Activated T-helper 17 cell treated with anti-CD3 and anti-CD28 coated beads, Interleukin-2, amount 50 U/mL, for 72 hours (primary cell): Measurements from ENCODE around the gene AFAP1L2. TPM values are rescaled to one million over a fixed set of nuclear protein-coding genes. Genes with fewer than 3 reads are reported as not detected.

Experiments
- ATAC-seq: fragments of 150-1000 bp; cut with Tn5 transposase; replicated peaks from 2 replicates; pipeline ENCODE4 v1.10.0; 2021; ENCODE audit warnings: mild to moderate bottlenecking, moderate library complexity
- H3K27ac Mint-ChIP-seq: one replicate; pipeline ENCODE4 v1.8.0; 2022; ENCODE audit warnings: mixed read lengths
- H3K27me3 Mint-ChIP-seq: one replicate; pipeline ENCODE4 v1.8.0; 2022; ENCODE audit warnings: mixed read lengths
- H3K36me3 Mint-ChIP-seq: one replicate; pipeline ENCODE4 v1.8.0; 2022; ENCODE audit warnings: low read depth, mild to moderate bottlenecking, mixed read lengths
- H3K4me1 Mint-ChIP-seq: one replicate; pipeline ENCODE4 v1.8.0; 2022; ENCODE audit warnings: mixed read lengths
- H3K4me3 Mint-ChIP-seq: one replicate; pipeline ENCODE4 v1.8.0; 2022; ENCODE audit warnings: mild to moderate bottlenecking, mixed read lengths
- H3K9me3 Mint-ChIP-seq: one replicate; pipeline ENCODE4 v1.8.0; 2022; ENCODE audit warnings: mixed read lengths
- total RNA-seq, 2 donors: library from RNA; stranded (reverse); gene quantifications; one replicate each; pipeline ENCODE4 v1.2.3, GENCODE V29; 2022

The AFAP1L2 gene
- total RNA-seq, 2 donors from 2014 or later, result 1.1 to 1.7 TPM

GRCh38 chr10:114332301-114333192 lies 71.8 kb downstream of the AFAP1L2 start:
- Mint-ChIP-seq H3K4me1 (no peaks in the 10 kb centered on the region), H3K36me3 (no peaks in the 10 kb centered on the region), H3K4me3 (no peak overlapping the region), H3K9me3 (no peaks in the 10 kb centered on the region), H3K27me3 (no peaks in the 10 kb centered on the region), H3K27ac (no peak overlapping the region)
- no peak for ATAC-seq

GRCh38 chr10:114329634-114330365 lies 74.5 kb downstream of the AFAP1L2 start:
- H3K27me3 Mint-ChIP-seq, result no peaks in the 10 kb centered on the region
- no peak for ATAC-seq
- no peaks in the 10 kb centered on the region for H3K36me3 Mint-ChIP-seq
- no peaks in the 10 kb centered on the region for H3K4me1 Mint-ChIP-seq
- no peak overlapping the region for H3K4me3 Mint-ChIP-seq
- no peaks in the 10 kb centered on the region for H3K9me3 Mint-ChIP-seq
- H3K27ac Mint-ChIP-seq, result no peak overlapping the region

GRCh38 chr10:114328874-114329273 lies 75.4 kb downstream of the AFAP1L2 start:
- Mint-ChIP-seq H3K27me3 (no peaks in the 10 kb centered on the region), H3K4me1 (no peaks in the 10 kb centered on the region), H3K36me3 (no peaks in the 10 kb centered on the region), H3K4me3 (no peak overlapping the region), H3K27ac (no peak overlapping the region), H3K9me3 (no peaks in the 10 kb centered on the region)
- no peak for ATAC-seq

GRCh38 chr10:114328441-114328812 lies 75.9 kb downstream of the AFAP1L2 start:
- ATAC-seq, result no peak
- H3K27me3 Mint-ChIP-seq, result no peaks in the 10 kb centered on the region
- H3K36me3 Mint-ChIP-seq, result no peaks in the 10 kb centered on the region
- no peak overlapping the region for H3K4me3 Mint-ChIP-seq
- H3K27ac Mint-ChIP-seq, result no peak overlapping the region
- H3K4me1 Mint-ChIP-seq, result no peaks in the 10 kb centered on the region
- H3K9me3 Mint-ChIP-seq, result no peaks in the 10 kb centered on the region

GRCh38 chr10:114327537-114328440 lies 76.5 kb downstream of the AFAP1L2 start:
- H3K4me3 Mint-ChIP-seq, result no peak overlapping the region
- H3K27ac Mint-ChIP-seq, result no peak overlapping the region
- H3K27me3 Mint-ChIP-seq, result no peaks in the 10 kb centered on the region
- H3K9me3 Mint-ChIP-seq, result no peaks in the 10 kb centered on the region
- H3K36me3 Mint-ChIP-seq, result no peaks in the 10 kb centered on the region
- ATAC-seq, result no peak
- H3K4me1 Mint-ChIP-seq, result no peaks in the 10 kb centered on the region

- no peaks in the 10 kb centered on the region for H3K36me3 Mint-ChIP-seq
- H3K4me1 Mint-ChIP-seq, result no peaks in the 10 kb centered on the region
- no peaks in the 10 kb centered on the region for H3K27me3 Mint-ChIP-seq
- no peak for ATAC-seq
- no peak overlapping the region for H3K4me3 Mint-ChIP-seq
- no peak overlapping the region for H3K27ac Mint-ChIP-seq
- no peaks in the 10 kb centered on the region for H3K9me3 Mint-ChIP-seq
Observed at GRCh38 chr10:114326795-114327194, 77.5 kb downstream of the AFAP1L2 start.

- Mint-ChIP-seq H3K4me3 (no peak overlapping the region), H3K36me3 (no peaks in the 10 kb centered on the region), H3K27me3 (peaks cover 9% of the 10 kb centered on the region), H3K4me1 (no peaks in the 10 kb centered on the region), H3K27ac (no peak overlapping the region), H3K9me3 (no peaks in the 10 kb centered on the region)
- ATAC-seq, result no peak
Observed at GRCh38 chr10:114323023-114323422, 81.3 kb downstream of the AFAP1L2 start.

- Mint-ChIP-seq H3K9me3 (no peaks in the 10 kb centered on the region), H3K4me3 (no peak overlapping the region), H3K27ac (no peak overlapping the region), H3K36me3 (no peaks in the 10 kb centered on the region), H3K27me3 (peaks cover 9% of the 10 kb centered on the region), H3K4me1 (no peaks in the 10 kb centered on the region)
- no peak for ATAC-seq
Observed at GRCh38 chr10:114322344-114322743, 82.0 kb downstream of the AFAP1L2 start.

GRCh38 chr10:114320249-114321116 lies 83.8 kb downstream of the AFAP1L2 start:
- Mint-ChIP-seq H3K4me3 (no peak overlapping the region), H3K27ac (no peak overlapping the region), H3K9me3 (no peaks in the 10 kb centered on the region), H3K4me1 (no peaks in the 10 kb centered on the region), H3K36me3 (no peaks in the 10 kb centered on the region), H3K27me3 (peaks cover 15% of the 10 kb centered on the region)
- ATAC-seq, result no peak

- Mint-ChIP-seq H3K27me3 (peaks cover 15% of the 10 kb centered on the region), H3K9me3 (no peaks in the 10 kb centered on the region), H3K27ac (no peak overlapping the region), H3K36me3 (no peaks in the 10 kb centered on the region), H3K4me1 (no peaks in the 10 kb centered on the region), H3K4me3 (no peak overlapping the region)
- ATAC-seq, result no peak
Observed at GRCh38 chr10:114319406-114320248, 84.7 kb downstream of the AFAP1L2 start.

GRCh38 chr10:114316744-114317143 lies 87.6 kb downstream of the AFAP1L2 start:
- no peak overlapping the region for H3K27ac Mint-ChIP-seq
- ATAC-seq, result no peak
- H3K4me1 Mint-ChIP-seq, result no peaks in the 10 kb centered on the region
- H3K27me3 Mint-ChIP-seq, result peaks cover 15% of the 10 kb centered on the region
- H3K36me3 Mint-ChIP-seq, result no peaks in the 10 kb centered on the region
- H3K9me3 Mint-ChIP-seq, result no peaks in the 10 kb centered on the region
- no peak overlapping the region for H3K4me3 Mint-ChIP-seq

- Mint-ChIP-seq H3K27me3 (peaks cover 15% of the 10 kb centered on the region), H3K36me3 (no peaks in the 10 kb centered on the region), H3K27ac (no peak overlapping the region), H3K4me3 (no peak overlapping the region), H3K9me3 (no peaks in the 10 kb centered on the region), H3K4me1 (no peaks in the 10 kb centered on the region)
- no peak for ATAC-seq
Observed at GRCh38 chr10:114315566-114316420, 88.5 kb downstream of the AFAP1L2 start.
